ENCODE data around the gene FLCN.

Gene FLCN

GRCh38 chr17:17182598-17183136 is 54.3 kb downstream of the FLCN start:
- no peak for DNase-seq

GRCh38 chr17:17181666-17182597 is 55.0 kb downstream of the FLCN start:
- DNase-seq = no peak

GRCh38 chr17:17180741-17181525 is 56.0 kb downstream of the FLCN start:
- no peak for DNase-seq

GRCh38 chr17:17180141-17180603 is 56.8 kb downstream of the FLCN start:
- no peak for DNase-seq

DNA sequence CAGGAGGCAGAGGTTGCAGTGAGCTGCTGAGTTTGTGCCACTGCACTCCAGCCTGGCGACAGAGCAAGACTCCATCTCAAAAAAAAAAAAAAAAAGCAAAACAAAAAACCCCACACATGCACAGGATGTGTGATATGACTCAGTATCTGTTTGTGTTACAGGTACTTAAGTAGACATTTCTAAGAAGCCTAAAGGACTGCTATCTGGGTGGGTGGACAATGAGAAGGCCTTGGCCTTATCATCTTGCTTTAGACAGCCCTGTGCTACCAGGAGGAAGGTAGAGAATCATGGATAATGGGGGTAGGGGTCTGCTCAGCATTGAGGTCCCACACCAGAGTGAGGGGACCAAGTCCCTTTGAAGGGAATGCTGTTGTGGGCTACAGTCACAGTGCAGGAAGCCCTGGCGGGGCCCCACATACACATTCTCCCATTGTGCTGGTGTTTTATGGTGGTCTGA is 57.6 kb downstream of the FLCN start:
- DNase-seq = no peak

GRCh38 chr17:17177176-17177575 is 59.8 kb downstream of the FLCN start:
- DNase-seq = no peak

DNA sequence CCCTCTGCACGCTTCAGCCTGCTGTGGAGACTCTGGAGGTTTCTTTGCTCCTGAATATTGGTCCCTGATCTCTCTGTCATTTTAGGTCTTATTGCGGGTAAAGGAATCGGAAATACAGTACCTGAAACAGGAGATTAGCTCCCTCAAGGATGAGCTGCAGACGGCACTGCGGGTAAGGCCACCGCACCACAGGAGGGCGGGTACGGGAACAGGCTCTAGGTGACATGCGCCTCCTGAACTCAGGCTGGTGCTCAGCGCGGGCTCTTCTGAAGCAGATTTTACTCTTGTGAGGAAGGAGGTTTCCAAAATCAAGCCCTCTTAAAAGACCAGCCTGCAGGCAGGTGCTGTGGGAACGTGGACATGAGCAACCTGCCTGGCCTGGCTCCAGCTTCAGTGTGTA is 60.6 kb downstream of the FLCN start:
- DNase-seq = no peak

DNA sequence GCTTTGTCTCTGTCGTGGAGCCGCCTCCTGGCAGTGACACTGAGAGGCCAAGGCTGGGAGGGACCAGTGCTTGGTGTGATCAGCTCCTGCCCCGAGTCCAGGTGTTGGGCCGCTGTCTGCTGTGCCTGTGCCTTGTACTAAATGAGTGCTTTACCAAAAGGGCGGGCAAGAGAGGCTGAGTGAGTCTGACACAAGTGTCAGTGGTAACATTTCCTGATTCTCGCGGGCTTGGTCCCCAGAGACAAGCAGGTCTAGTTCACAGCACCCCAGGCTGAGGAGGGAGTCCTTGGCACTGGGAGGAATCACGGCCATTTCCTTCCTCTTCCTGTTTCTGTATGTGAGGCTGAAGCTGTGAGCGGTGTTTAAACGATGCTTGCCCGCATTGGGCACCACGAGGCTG is 61.1 kb downstream of the FLCN start:
- DNase-seq = no peak

- DNase-seq = no peak
These were observed 61.6 kb downstream of the FLCN start for GRCh38 chr17:17175340-17175739.

- DNase-seq = no peak
These were observed 63.0 kb downstream of the FLCN start for GRCh38 chr17:17173921-17174320.

- DNase-seq = no peak
These were observed 64.0 kb downstream of the FLCN start for GRCh38 chr17:17172990-17173389.

DNA sequence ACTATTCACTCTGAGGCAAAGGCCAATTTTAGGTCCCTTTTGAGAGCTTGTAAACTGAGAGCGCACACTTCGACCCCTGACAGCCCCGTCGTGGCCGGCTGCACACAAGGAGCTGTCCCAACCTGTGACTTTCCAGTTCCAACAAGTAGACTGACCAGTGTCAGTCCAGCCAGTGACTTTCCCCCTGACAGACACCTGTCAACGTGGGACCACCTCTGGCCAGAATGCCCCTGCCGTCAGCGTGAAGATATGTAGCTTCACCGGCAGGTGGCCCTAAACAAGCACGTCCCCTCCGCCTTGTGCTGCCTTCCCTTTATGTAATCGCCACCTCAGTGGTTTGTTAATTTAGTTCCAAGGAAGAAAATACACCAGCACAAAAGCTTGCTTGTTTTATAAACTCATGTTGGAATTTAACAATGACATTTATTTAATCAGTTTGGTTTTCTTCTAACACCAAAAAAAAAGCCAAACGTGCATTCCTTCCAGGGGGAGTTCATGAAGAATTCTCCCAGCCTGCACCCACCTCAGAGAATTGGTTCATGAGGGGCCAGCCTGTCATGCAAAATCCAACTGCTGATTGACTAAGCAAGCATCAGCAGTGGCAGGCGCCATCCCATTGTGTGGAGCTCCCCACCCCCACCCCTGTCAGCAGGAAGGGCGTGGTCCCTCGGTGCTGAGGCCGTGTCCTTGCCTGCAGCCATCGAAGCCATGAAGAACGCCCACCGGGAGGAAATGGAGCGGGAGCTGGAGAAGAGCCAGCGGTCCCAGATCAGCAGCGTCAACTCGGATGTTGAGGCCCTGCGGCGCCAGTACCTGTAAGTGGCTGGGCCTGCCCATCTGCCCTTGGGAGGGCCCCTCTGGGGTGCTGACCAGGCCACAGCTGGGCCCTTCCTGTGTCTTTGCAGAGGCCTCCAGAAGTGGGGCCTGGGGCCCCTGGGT is 64.7 kb downstream of the FLCN start:
- no peak for DNase-seq

DNA sequence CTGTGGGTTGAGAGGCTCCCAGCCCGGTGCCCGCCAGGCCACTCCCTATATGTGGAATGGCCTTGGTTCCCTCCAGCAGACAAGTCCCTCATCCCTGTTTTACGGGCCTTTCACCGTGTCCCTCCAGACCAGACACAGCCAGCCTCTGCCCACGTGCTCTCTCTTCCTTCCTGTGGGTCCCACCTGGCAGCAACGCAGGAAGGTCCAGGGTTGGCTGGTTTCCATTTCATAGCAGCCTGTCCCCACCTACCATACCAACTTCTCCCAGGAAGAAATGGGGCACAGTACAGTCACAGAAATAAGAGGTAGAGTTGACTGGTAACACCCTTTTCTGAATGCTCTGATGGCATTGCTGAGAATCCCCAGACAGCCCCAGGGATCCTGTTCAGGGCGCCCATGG is 65.8 kb downstream of the FLCN start:
- DNase-seq = no peak

DNA sequence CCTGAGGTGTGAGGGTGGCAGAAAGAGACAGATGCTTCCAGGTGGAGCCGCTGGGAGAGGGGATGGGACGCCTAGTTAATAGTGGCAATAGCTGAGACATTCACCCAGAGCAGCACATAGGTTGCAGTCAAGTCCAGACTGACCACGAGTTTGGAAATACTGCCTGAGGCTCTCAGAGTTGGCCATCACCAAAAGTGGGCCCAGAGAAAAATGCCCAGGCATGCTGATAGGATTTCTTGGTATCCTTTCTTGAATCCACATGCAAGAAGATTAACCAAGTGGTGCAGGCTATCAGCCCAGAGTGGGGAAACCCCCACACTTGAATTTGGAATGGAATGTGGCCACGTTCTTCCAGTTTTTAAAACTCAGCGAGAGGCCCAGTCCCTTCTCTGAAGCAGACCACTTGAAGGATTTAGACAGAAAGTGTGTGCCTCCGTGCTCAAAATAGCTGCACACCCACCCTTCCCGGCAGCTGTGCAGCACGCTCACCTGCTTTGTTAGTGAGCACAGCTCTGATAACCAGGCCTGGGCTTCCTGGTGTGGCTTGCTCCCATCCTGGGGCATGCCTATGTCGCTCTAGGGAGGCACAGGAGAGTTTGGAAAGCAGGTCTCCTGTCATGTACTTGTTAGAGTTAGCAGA is 66.5 kb downstream of the FLCN start:
- no peak for DNase-seq

DNA sequence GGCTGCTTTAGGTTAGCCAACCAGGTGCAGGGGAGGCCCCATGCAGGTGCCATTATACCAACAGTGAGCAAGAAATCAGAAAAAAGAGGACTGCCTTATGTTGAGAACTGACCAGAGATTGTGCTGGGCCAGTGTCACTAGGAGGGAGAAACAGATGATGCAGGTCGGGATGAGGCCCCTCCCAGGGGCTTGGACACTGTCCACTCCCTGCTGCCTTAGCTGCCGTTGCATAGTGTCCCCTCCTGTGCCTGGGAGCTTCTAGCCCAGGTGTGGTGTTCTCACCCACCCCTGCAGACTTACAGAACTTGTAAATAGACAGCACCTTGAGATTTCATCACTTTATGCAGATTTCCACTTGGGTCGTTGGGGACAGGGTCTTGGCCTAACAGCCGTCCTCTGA is 67.6 kb downstream of the FLCN start:
- no peak for DNase-seq

DNA sequence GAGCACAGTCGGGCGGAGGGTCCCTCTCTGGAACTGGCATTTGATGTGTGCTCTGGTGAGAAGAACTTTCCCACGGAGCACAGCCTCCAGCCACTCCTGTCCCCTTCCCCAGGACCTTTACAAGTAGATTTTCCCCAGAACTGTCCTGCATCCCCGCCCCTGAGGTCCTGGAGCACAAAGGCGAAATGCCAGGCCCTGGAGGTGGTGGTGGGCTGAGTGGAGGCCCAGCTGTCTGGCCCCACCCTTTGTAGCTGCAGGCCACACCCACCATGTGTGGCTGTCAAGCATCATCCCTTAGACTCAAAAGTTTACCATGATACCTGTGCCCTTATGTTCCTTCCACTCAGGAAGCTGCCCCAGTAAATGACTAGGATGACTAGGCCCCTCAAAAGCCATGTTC is 68.6 kb downstream of the FLCN start:
- no peak for DNase-seq

DNA sequence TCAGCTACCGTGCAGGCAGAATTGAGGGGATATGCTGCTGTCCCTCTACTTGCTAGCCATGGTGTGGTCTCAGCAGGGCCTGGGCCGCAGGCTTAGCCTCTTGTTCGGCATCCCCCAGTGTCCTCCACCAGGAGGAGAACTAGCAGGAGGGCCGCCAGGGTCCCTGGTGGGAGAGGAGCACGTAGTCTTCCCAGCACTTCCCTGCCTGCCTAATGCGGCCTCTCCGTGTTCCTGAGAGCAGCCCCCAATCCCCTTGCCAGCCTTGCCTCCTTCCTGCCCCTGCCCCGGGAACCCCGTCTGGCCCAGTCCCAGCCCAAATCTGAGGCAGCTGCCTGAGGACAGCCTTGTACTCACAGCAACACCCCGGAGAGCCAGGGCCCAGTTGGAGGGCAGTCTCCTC is 69.0 kb downstream of the FLCN start:
- DNase-seq = no peak

DNA sequence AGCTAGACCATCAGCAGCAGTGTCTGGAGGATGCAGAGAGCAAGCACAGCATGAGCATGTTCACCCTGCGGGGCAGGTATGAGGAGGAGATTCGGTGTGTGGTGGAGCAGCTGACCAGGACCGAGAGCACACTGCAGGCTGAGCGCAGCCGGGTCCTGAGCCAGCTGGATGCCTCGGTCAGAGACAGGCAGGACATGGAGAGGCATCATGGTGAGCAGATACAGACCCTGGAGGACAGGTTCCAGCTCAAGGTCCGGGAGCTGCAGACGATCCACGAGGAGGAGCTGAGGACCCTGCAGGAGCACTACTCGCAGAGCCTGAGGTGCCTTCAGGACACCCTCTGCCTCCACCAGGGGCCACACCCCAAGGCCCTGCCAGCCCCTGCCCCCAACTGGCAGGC is 69.6 kb downstream of the FLCN start:
- no peak for DNase-seq

DNA sequence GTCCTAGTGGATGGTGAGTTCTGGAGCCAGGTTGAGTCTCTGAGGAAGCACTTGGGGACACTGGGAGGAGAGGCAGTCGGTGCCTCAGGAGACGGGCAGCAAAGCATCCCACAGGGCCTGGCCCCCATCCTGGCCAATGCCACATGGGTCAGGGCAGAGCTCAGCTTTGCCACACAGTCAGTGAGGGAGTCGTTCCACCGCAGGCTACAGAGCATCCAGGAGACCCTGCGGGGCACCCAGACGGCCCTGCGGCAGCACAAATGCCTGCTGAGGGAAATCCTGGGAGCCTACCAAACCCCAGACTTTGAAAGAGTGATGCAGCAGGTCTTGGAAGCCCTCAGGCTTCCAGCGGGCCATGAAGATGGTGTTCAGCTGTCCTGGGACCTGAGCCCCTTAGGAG is 70.5 kb downstream of the FLCN start:
- no peak for DNase-seq

GRCh38 chr17:17165666-17166308 is 71.2 kb downstream of the FLCN start:
- no peak for DNase-seq

GRCh38 chr17:17164676-17165075 is 72.3 kb downstream of the FLCN start:
- no peak for DNase-seq
